HL-60/S4 treated with phorbol 12-myristate 13-acetate at 8.2 ng/mL for 4 days and 3 days (cell line): Measurements from ENCODE around the gene MISFA.
"Not testable (repeated sequence)": the region's sequence is repeated elsewhere in the genome, so short reads cannot be mapped to it uniquely, and the experiment has no call there.

Experiments
- in situ Hi-C: fragments of 300-500 bp; cut with MboI; formaldehyde crosslinking; loops from 2 replicates; pipeline ENCODE4 v1.15.0; 2022; ENCODE audit warnings: low sequenced_read_pairs

The MISFA gene

GRCh38 chr11:18599739-18600230 lies at the start of gene MISFA:
Gene MISFA, plus strand, starts transcription at chr11:18599789. Its CDS starts 140 bp downstream, at chr11:18599929.
- in situ Hi-C loops: no loop called here

- in situ Hi-C loops: no loop called here
Observed at GRCh38 chr11:18563090-18563730, 36.4 kb upstream of the MISFA start.

- in situ Hi-C loops: no loop called here
Observed at GRCh38 chr11:18564149-18564548, 35.4 kb upstream of the MISFA start.

GRCh38 chr11:18566406-18566805 lies 33.2 kb upstream of the MISFA start:
- in situ Hi-C loops: no loop called here

- in situ Hi-C loops: no loop called here
Observed at GRCh38 chr11:18567081-18567480, 32.5 kb upstream of the MISFA start.

- in situ Hi-C loops: no loop called here
Observed at GRCh38 chr11:18575361-18575760, 24.2 kb upstream of the MISFA start.

- in situ Hi-C loops: no loop called here
Observed at GRCh38 chr11:18578975-18579598, 20.5 kb upstream of the MISFA start.

GRCh38 chr11:18580113-18580766 lies 19.3 kb upstream of the MISFA start:
- in situ Hi-C loops: no loop called here

- in situ Hi-C loops: no loop called here
Observed at GRCh38 chr11:18581825-18582224, 17.8 kb upstream of the MISFA start.

GRCh38 chr11:18588297-18589252 lies 11.0 kb upstream of the MISFA start, which contains the start of gene UEVLD:
Gene UEVLD, minus strand, starts transcription at chr11:18588734. Its CDS starts 80 bp downstream, at chr11:18588654.
- in situ Hi-C loops: no loop called here

- in situ Hi-C loops: no loop called here
Observed at GRCh38 chr11:18590571-18590970, 9.0 kb upstream of the MISFA start.

GRCh38 chr11:18594088-18594487 lies 5.5 kb upstream of the MISFA start:
- in situ Hi-C loops: not testable (repeated sequence)

GRCh38 chr11:18594999-18595749 lies 4.4 kb upstream of the MISFA start:
- in situ Hi-C loops: no loop called here

- in situ Hi-C loops: no loop called here
Observed at GRCh38 chr11:18600915-18601569, 1.5 kb downstream of the MISFA start.

GRCh38 chr11:18608376-18608775 lies 8.8 kb downstream of the MISFA start:
- in situ Hi-C loops: no loop called here

- in situ Hi-C loops: no loop called here
Observed at GRCh38 chr11:18611196-18611595, 11.6 kb downstream of the MISFA start.

- in situ Hi-C loops: no loop called here
Observed at GRCh38 chr11:18612394-18612793, 12.8 kb downstream of the MISFA start.

GRCh38 chr11:18614667-18615066 lies 15.1 kb downstream of the MISFA start:
- in situ Hi-C loops: no loop called here

- in situ Hi-C loops: no loop called here
Observed at GRCh38 chr11:18615628-18616392, 16.2 kb downstream of the MISFA start.
